ENCODE measurements around the gene ABCA5.

GRCh38 chr17:69239611-69240600 is 87.0 kb downstream of the ABCA5 start:
- TF ChIP-seq ARNTL (CRISPR knock-in tag; IDR thresholded peaks at IDR 0.05; ENCODE audit: borderline replicate concordance, low read depth): no peak
- TF ChIP-seq RARB (CRISPR knock-in tag; IDR thresholded peaks at IDR 0.05): no peak
- TF ChIP-seq GLIS3 (CRISPR knock-in tag; IDR thresholded peaks at IDR 0.05): no peak
- TF ChIP-seq, protein P1, sequence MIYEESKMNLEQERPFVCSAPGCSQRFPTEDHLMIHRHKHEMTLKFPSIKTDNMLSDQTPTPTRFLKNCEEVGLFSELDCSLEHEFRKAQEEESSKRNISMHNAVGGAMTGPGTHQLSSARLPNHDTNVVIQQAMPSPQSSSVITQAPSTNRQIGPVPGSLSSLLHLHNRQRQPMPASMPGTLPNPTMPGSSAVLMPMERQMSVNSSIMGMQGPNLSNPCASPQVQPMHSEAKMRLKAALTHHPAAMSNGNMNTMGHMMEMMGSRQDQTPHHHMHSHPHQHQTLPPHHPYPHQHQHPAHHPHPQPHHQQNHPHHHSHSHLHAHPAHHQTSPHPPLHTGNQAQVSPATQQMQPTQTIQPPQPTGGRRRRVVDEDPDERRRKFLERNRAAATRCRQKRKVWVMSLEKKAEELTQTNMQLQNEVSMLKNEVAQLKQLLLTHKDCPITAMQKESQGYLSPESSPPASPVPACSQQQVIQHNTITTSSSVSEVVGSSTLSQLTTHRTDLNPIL (CRISPR knock-in tag; IDR thresholded peaks at IDR 0.05; ENCODE audit: low read depth): no peak
- TF ChIP-seq, protein P2, sequence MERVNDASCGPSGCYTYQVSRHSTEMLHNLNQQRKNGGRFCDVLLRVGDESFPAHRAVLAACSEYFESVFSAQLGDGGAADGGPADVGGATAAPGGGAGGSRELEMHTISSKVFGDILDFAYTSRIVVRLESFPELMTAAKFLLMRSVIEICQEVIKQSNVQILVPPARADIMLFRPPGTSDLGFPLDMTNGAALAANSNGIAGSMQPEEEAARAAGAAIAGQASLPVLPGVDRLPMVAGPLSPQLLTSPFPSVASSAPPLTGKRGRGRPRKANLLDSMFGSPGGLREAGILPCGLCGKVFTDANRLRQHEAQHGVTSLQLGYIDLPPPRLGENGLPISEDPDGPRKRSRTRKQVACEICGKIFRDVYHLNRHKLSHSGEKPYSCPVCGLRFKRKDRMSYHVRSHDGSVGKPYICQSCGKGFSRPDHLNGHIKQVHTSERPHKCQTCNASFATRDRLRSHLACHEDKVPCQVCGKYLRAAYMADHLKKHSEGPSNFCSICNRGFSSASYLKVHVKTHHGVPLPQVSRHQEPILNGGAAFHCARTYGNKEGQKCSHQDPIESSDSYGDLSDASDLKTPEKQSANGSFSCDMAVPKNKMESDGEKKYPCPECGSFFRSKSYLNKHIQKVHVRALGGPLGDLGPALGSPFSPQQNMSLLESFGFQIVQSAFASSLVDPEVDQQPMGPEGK (CRISPR knock-in tag; IDR thresholded peaks at IDR 0.05; ENCODE audit: borderline replicate concordance): no peak
